GM18499 (cell line): ENCODE measurements around the gene LEKR1.
A peak's percentile ranks its signal among the peaks of the same experiment; 100 is the strongest.

ENCODE experiments used
- ATAC-seq: cut with Tn5 transposase; IDR thresholded peaks from one replicate; pipeline ENCODE4 v1.9.1; 2021; ENCODE audit warnings: moderate number of reproducible peaks; ENCODE audit not compliant: insufficient read depth, unreplicated experiment

The LEKR1 gene

GRCh38 chr3:157043771-157044170 lies 217.6 kb downstream of the LEKR1 start:
- ATAC-seq, result no peak

GRCh38 chr3:157045238-157045850 lies 219.2 kb downstream of the LEKR1 start:
- ATAC-seq, result no peak

- no peak for ATAC-seq
These were observed 220.4 kb downstream of the LEKR1 start for GRCh38 chr3:157046520-157046919.

DNA sequence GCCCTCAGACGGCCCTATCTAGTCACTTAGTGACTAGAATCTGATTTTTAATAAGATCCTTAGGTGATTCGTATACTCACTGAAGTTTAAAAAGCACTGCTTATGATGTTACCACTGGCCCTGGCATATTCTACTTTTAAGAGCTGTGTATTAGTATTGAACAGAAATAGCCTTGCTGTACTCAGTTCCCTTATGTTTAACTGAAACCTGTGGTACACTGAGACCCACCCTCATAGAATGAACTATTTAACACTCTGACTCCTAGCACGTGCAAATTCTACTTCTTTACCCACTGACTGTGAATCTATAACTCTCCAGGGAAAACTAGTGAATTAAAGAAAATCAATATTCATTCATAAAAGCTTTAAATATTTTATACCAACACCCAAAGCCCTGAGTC lies 224.9 kb downstream of the LEKR1 start:
- no peak for ATAC-seq

DNA sequence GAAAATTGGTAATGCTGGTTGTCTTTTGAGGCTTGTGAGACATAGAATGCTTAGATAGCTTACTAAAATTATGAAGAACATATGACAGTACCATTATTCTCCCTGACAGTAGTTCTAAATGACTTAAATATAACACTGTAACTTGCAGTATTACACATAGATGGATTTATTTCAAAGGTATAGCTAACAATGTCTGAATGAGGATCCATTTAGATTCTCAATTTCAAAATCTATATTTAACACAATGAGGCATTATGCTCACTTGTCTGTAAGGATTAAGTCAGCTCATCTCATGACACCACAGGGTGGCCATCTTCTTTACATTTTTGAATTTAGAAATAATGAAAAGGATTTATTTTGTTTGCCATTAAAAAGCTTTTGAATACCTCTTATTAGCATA lies 225.4 kb downstream of the LEKR1 start:
- ATAC-seq, result no peak

DNA sequence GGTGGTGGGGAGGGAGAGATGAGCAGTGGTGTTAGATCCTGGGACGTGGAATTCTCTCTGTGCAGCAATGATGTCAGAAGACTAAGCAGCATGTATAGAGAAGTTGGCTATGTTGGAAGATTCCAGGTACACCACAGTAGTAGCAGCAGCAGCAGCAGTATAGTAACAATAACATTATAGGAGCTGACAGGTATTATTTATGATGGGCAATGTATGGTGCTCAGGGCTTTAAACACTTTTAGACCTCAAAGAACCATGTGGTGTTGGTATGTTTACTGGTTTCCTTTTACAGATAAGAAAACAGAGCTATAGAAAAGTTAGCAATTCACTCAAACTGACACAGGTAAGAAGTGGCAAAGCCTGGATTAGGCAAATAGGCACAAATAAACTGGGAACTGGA lies 229.9 kb downstream of the LEKR1 start:
- no peak for ATAC-seq

DNA sequence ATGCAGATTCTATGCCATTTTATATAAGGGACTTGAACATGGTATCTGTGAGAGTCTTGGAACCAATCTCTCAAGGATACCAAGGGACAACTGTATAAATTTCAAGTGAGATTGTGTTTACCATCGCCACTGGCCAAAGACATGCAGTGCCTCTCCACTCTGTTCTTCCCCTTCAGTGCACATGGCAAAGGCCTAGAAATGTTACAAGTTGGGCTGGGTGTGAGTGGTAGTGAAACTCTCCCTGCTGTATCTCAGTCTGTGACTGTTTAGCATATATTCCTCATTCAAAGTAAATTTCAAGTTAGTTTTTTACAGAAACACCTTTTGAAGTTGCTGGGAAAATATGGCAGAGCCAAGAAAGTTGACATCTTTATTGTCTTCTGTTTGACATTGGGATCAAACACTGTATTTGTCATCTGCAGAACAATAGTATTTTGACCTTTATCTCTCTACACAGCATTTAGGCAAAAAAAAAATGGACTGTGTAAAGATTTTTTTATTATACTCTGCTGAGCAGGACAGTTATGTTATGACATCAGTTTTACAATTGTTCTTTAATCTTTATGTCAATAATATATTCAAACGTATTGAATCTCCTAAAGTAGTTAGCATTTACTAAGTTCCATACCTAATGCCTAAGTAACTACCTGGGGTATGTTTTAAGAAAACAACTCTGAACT lies 232.4 kb downstream of the LEKR1 start:
- no peak for ATAC-seq

GRCh38 chr3:157059181-157059580 lies 233.0 kb downstream of the LEKR1 start:
- no peak for ATAC-seq

DNA sequence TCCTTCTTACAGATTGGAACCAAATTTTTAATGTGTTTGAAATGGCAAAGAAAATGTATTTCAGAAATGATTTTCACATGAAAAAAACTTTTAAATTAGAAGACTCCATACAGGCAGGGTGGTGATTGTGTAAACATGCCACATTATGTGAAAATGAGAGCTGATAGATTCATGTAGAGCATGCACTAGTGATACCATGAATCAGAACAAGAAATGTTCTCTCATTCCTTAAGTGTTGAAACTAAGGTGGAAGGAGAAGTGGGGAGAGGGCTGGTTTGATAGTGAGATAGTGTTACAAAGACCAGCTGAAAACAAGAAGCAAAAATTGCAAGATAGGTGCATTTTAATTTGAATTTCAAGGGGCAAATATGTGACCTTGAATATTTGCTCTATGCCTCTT lies 233.5 kb downstream of the LEKR1 start:
- ATAC-seq, result peak; percentile 65

- ATAC-seq, result no peak
These were observed 235.1 kb downstream of the LEKR1 start for GRCh38 chr3:157061265-157061664.

DNA sequence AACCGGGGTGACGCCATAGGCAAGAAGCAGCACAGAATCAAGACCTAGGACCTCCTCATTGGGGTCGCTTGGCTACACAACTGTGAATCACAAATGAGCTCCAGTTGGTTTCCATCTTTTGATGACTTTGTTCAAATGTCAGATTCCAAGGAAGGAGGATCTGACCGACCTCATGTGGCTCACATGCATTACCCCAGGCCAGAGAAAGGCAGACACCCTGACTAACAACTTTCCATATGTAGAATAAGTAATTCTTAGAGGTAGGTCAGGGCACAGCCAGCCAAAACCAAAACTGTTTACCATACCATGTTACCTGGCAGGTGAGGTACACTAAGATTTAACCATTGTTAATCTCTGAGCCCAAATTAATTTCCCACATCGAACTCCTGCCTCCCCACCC lies 237.3 kb downstream of the LEKR1 start:
- no peak for ATAC-seq

DNA sequence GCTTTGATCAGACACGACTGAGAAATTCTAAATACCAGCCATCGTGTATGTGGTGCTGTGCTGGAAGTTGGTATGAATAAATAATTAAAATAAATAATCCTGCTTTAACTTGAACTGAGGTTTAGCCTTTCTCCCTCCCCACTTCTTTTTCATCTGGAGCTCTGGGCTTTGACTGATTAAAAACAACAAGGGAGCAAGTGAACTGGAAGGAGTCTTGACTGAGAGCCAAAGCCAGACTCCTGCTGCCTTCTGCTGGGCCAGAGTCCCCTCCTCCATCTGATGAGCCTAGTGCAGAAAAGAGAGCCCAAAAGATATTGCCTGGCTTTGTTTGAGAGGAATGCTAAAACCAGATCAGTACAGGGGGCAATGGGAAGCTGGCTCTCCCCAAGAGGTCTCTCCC lies 237.8 kb downstream of the LEKR1 start:
- no peak for ATAC-seq

- peak; percentile 54 for ATAC-seq
These were observed 238.2 kb downstream of the LEKR1 start for GRCh38 chr3:157064402-157064801.

DNA sequence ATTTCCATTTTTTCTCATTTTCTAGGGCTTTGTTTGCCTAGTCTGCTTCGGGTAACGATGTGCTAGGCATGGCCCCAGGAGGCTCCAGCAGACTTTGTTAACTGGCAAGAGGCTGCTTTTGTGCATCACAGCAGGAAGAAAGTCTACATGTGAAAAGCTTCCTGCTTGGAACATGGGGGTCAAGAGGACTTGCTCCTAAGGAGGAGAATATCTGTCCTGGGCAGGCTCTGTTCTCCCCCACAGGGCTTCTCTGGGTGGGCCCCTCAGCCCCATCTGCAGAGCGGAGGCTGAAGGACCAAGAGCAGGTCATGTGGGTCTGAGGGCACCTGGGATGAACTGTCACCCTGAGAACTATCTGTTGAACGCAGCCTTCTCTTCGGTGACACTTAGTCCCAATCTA lies 239.0 kb downstream of the LEKR1 start:
- ATAC-seq, result no peak

DNA sequence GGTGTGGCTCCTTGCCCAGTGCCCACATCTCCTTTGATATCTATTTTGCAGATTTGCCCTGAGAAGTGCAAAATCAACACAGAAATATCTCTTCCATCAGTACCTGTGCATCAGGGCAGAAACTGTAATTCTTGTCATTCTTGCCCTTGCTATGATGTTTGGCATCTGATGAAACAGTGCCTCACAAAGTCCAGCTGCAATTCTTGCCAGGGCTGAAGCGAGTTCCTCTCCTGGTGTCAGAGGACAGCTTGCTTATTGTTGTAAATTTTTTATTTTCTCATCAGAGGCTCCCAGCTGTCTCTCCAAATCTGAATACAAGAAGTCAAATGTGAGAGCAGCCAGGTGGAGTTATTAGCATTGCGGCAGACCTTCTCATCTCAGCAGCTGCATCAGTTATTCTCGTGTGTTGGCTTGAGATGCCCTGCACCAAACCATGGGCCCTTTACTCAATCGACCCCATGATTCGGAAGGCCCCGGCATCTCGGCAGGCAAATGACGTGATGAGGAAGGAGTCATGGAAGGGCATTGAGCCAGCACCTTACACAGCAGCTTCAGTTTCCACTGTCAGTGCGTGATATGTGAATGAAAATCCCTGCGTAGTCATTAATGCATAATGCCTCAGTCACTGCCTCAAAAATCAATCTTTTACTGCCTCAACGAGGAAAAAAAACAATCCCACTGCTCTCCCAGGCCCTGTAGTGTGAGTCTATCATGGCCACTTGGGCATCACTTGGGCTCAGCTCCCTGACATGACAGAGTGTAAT lies 240.4 kb downstream of the LEKR1 start:
- ATAC-seq, result no peak

DNA sequence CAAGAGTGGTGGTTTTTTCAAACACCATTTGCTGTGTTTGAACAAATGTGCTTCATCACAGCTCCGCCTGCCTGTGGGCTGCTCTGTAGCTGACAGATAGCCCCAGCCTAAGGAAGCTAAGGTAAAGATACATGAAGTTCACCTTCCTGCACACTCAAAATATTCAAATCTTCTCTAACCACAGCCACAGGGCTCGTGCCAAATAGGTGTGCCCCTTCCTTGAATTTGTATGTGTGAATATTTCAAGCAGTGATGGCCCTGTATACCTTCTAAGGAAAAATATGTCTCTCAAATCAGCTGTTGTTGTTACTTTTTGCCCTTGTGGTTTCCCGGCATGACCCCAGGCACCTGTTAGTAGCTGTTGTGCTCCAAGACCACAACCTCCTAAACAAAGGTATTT lies 241.0 kb downstream of the LEKR1 start:
- ATAC-seq, result peak; percentile 46

GRCh38 chr3:157069406-157069805 lies 243.3 kb downstream of the LEKR1 start:
- no peak for ATAC-seq

DNA sequence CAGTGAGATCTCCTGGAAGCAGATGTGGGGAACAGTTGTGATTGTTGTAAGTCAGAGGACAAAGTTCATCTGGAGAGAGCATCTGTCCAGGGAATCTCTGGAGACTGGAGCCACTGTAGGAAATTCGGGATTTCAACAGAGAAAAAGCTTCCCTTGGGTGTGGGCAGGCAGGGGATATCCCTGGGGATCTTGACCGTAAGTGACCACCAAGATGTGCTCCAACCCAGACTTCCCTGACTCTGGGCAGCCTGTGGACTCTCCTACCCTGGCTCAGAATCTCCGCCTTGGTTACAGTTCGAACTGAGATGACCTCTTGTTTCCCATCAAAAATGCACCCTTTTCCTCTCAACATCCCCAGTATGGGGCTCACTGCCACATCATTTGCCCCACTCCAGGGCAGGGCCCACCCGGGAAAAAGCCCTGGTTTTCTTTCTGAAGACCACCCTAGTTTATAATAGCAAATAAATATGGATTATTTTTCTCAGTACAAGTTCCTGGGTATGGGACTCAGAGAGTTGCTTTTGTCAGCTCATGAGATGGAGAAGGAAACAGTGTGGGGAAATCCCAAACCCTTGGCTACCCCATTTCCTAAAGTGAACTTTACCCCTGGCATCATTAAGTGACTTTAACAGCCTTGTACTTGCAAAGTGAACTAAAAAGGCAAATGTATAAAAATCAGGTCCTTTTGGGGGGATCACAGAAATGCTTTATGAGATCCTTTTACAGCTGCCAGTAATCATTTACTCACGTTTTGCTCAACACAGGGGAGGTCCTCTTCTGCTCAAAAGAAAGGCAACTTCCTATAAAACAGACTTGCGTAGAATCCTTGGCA lies 243.9 kb downstream of the LEKR1 start:
- no peak for ATAC-seq

- ATAC-seq, result no peak
These were observed 244.5 kb downstream of the LEKR1 start for GRCh38 chr3:157070678-157070999.

DNA sequence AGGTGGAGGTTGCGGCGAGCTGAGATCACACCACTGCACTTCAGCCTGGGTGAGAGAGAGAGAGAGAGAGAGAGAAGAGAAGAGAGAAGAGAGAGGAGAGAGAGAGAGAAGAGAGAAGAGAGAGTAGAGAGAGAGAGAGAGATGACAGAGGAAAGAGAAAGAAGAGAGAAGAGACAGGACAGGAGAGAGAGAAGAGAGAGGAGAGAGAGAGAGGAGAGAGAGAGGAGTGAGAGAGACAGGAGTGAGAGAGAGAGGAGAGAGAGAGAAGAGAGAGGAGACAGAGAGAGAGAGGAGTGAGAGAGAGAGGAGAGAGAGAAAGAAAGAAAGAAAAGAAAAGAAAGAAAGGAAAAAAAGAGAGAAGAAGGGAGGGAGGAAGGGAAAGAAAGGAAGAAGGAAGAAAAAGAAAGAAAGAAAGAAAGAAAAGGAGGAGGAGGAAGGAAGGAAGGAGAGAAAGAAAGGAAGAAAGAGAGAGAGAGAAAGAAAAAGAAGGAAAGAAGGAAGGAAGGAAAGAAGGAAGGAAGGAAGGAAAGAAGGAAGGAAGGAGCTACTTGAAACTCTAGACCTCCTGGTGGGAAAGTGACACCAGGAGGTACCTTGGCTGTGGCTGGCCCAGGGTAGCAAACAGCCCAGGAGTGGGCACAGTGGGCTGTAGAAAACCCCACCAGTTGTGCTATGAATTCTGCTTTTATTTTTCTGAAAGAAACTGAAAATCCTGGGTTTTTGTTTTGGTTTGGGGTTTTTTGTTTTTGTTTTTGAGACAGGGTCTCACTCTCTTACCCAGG lies 245.8 kb downstream of the LEKR1 start:
- no peak for ATAC-seq
